Measurements from ENCODE around the gene PSMG4.

DNA sequence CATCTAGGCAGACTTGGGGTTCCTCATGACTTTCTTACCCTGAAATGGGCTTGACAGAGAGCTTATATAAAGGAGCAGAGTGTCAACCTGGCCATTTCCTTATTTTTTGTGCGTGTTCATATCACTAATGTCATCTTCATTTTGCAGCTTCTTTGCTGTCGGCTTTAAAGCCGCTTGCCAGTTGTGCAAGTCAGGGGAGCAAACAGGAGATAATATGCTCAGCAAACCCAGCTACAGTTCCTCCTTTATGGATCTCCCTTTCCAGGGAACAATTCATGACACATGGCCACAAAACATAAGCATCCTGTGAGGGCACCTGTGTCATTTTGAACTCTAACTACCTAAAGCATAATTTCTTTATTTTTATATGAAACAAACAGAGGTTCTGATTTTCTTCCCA is 24.8 kb upstream of the PSMG4 start:
- TF ChIP-seq LEF1 (IDR thresholded peaks at IDR 0.05; ENCODE audit: borderline replicate concordance) (no peak), SP1 (IDR thresholded peaks at IDR 0.05) (no peak), NFRKB (IDR thresholded peaks at IDR 0.05) (no peak), CTBP1 (IDR thresholded peaks at IDR 0.05; ENCODE audit: borderline replicate concordance) (no peak), ZNF384 (IDR thresholded peaks at IDR 0.05) (no peak), ELF4 (IDR thresholded peaks at IDR 0.05) (no peak), PKNOX1 (IDR thresholded peaks at IDR 0.05) (no peak), FOXM1 (IDR thresholded peaks at IDR 0.05; ENCODE audit: borderline replicate concordance) (no peak), FOXA1 (IDR thresholded peaks at IDR 0.05) (no peak), ARNT (IDR thresholded peaks at IDR 0.05) (no peak), SUZ12 (IDR thresholded peaks at IDR 0.05) (no peak)
